Measurements from ENCODE around the gene DNAJC12.
"Not testable (repeated sequence)": the region's sequence is repeated elsewhere in the genome, so short reads cannot be mapped to it uniquely, and the experiment has no call there.

The DNAJC12 gene

DNA sequence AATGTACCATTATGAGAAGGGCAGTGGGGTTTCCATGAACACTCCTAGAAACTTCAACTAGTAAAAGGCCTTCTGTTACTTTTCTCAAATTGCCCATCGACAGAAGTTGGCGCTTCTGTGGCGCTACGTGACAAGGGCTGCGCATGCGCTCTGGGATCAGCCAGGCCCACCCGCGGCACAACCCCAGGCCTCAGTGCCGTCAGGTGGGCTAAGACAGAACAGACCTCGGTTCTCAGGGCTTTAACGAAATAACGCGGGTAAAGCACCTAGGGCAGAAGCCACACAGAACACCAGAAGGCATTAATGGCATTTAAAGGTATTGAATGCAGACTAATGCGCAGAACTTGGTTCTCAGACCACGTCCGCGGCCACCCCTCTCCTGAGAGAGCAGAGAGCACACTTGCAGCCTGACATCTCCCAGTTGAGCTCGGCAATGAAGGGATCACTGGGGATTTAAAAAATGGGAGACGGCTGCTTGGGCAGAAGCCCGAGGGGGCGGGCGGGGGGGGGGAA is 74.4 kb downstream of the DNAJC12 start:
- Histone ChIP-seq H3K9me3 (ENCODE audit: low read length) (no peaks in the 10 kb centered on the region), H3K4me1 (ENCODE audit: insufficient read depth, low read length, severe bottlenecking) (peaks cover 24% of the 10 kb centered on the region), H3K27me3 (ENCODE audit: insufficient read depth, low read length) (no peaks in the 10 kb centered on the region), H3K4me2 (ENCODE audit: low read length) (peak overlapping the region; percentile 88), H3K9ac (ENCODE audit: low read length) (peak overlapping the region; percentile 94), H3K79me2 (ENCODE audit: insufficient read depth, low read length) (no peaks in the 10 kb centered on the region), H3K36me3 (ENCODE audit: insufficient read depth, low read length) (no peaks in the 10 kb centered on the region), H4K20me1 (ENCODE audit: insufficient read depth, low read length) (no peaks in the 10 kb centered on the region), H3K4me3 (ENCODE audit: low read depth, low read length, poor library complexity, severe bottlenecking) (peak overlapping the region; percentile 74), H3K9me2 (ENCODE audit: low read depth, low read length) (no peaks in the 10 kb centered on the region), H3F3A (ENCODE audit: insufficient read depth, low read length) (no peaks in the 10 kb centered on the region), H2AFZ (ENCODE audit: low read length) (peak overlapping the region; percentile 64; the same call in 1 of the 2 replicates), H3K27ac (ENCODE audit: low read depth, low read length, poor library complexity, severe bottlenecking) (peak overlapping the region; percentile 95)
- TF ChIP-seq, protein P1, sequence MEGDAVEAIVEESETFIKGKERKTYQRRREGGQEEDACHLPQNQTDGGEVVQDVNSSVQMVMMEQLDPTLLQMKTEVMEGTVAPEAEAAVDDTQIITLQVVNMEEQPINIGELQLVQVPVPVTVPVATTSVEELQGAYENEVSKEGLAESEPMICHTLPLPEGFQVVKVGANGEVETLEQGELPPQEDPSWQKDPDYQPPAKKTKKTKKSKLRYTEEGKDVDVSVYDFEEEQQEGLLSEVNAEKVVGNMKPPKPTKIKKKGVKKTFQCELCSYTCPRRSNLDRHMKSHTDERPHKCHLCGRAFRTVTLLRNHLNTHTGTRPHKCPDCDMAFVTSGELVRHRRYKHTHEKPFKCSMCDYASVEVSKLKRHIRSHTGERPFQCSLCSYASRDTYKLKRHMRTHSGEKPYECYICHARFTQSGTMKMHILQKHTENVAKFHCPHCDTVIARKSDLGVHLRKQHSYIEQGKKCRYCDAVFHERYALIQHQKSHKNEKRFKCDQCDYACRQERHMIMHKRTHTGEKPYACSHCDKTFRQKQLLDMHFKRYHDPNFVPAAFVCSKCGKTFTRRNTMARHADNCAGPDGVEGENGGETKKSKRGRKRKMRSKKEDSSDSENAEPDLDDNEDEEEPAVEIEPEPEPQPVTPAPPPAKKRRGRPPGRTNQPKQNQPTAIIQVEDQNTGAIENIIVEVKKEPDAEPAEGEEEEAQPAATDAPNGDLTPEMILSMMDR (IDR thresholded peaks at IDR 0.05; ENCODE audit: low read length): no peak
- TF ChIP-seq EZH2 (IDR thresholded peaks at IDR 0.05; ENCODE audit: borderline replicate concordance, low read length): no peak

- H3K27me3 ChIP-seq (ENCODE audit: insufficient read depth, low read length); H2AFZ ChIP-seq (ENCODE audit: low read length); H3K4me2 ChIP-seq (ENCODE audit: low read length); H3F3A ChIP-seq (ENCODE audit: insufficient read depth, low read length); H3K79me2 ChIP-seq (ENCODE audit: insufficient read depth, low read length); H3K4me3 ChIP-seq (ENCODE audit: low read depth, low read length, poor library complexity, severe bottlenecking); H3K9ac ChIP-seq (ENCODE audit: low read length); H4K20me1 ChIP-seq (ENCODE audit: insufficient read depth, low read length); H3K9me2 ChIP-seq (ENCODE audit: low read depth, low read length); H3K36me3 ChIP-seq (ENCODE audit: insufficient read depth, low read length); H3K9me3 ChIP-seq (ENCODE audit: low read length); H3K27ac ChIP-seq (ENCODE audit: low read depth, low read length, poor library complexity, severe bottlenecking): not testable (repeated sequence)
- H3K4me1 ChIP-seq (ENCODE audit: insufficient read depth, low read length, severe bottlenecking): peaks cover 24% of the 10 kb centered on the region
These were observed 75.4 kb downstream of the DNAJC12 start for GRCh38 chr10:67762567-67762966.

- Histone ChIP-seq H3K9me3 (ENCODE audit: low read length) (no peaks in the 10 kb centered on the region), H3K4me1 (ENCODE audit: insufficient read depth, low read length, severe bottlenecking) (peaks cover 24% of the 10 kb centered on the region), H2AFZ (ENCODE audit: low read length) (no peak overlapping the region), H4K20me1 (ENCODE audit: insufficient read depth, low read length) (no peaks in the 10 kb centered on the region), H3K9me2 (ENCODE audit: low read depth, low read length) (no peaks in the 10 kb centered on the region), H3K36me3 (ENCODE audit: insufficient read depth, low read length) (no peaks in the 10 kb centered on the region), H3K27ac (ENCODE audit: low read depth, low read length, poor library complexity, severe bottlenecking) (no peak overlapping the region), H3K79me2 (ENCODE audit: insufficient read depth, low read length) (no peaks in the 10 kb centered on the region), H3K4me2 (ENCODE audit: low read length) (no peak overlapping the region), H3K4me3 (ENCODE audit: low read depth, low read length, poor library complexity, severe bottlenecking) (no peak overlapping the region), H3K9ac (ENCODE audit: low read length) (no peak overlapping the region), H3K27me3 (ENCODE audit: insufficient read depth, low read length) (no peaks in the 10 kb centered on the region), H3F3A (ENCODE audit: insufficient read depth, low read length) (no peaks in the 10 kb centered on the region)
- TF ChIP-seq, protein P1 (IDR thresholded peaks at IDR 0.05; ENCODE audit: low read length): no peak
- no peak for TF ChIP-seq EZH2 (IDR thresholded peaks at IDR 0.05; ENCODE audit: borderline replicate concordance, low read length)
These were observed 77.7 kb downstream of the DNAJC12 start for GRCh38 chr10:67760272-67760671.

Measured in OCI-LY1 (cell line).